SK-N-SH treated with all-trans-retinoic acid at 6 μM for 48 hours (cell line): ENCODE measurements around the gene ZNF346.

ENCODE experiments used
- ATAC-seq: fragments of 200-7000 bp; cut with Tn5 transposase; 3 replicates; pipeline ENCODE4 v1.9.1; 2020; ENCODE audit warnings: mild to moderate bottlenecking, moderate library complexity
- ARNTL ChIP-seq: fragments of 450-650 bp; formaldehyde crosslinking; IDR thresholded peaks from 2 replicates; pipeline ENCODE4 v1.5.0; 2020; ENCODE audit warnings: low read depth, mild to moderate bottlenecking, moderate library complexity, borderline replicate concordance
- BACH2 ChIP-seq: fragments of 250-450 bp; sonication (Bioruptor Pico); IDR thresholded peaks from 2 replicates; pipeline ENCODE4 v1.9.0; 2021; ENCODE audit warnings: mild to moderate bottlenecking, borderline replicate concordance
- CSDC2 ChIP-seq: fragments of 250-450 bp; sonication (Bioruptor Pico); IDR thresholded peaks from 2 replicates; pipeline ENCODE4 v1.5.0; 2020; ENCODE audit warnings: mild to moderate bottlenecking, moderate library complexity
- ESRRG ChIP-seq: fragments of 250-450 bp; sonication (Bioruptor Pico); IDR thresholded peaks from 2 replicates; pipeline ENCODE4 v1.6.1; 2021; ENCODE audit warnings: mild to moderate bottlenecking
- GLIS3 ChIP-seq: fragments of 250-450 bp; sonication (Bioruptor Pico); IDR thresholded peaks from 2 replicates; pipeline ENCODE4 v1.5.0; 2020; ENCODE audit warnings: mild to moderate bottlenecking, moderate library complexity
- ISL1 ChIP-seq: fragments of 250-450 bp; sonication (Bioruptor Pico); IDR thresholded peaks from 2 replicates; pipeline ENCODE4 v2.1.2; 2022; ENCODE audit warnings: mild to moderate bottlenecking, moderate library complexity
- POU6F1 ChIP-seq: fragments of 250-450 bp; sonication (Bioruptor Pico); IDR thresholded peaks from 2 replicates; pipeline ENCODE4 v1.8.0; 2021; ENCODE audit warnings: low read depth, mild to moderate bottlenecking, moderate library complexity, borderline replicate concordance
- PPARA ChIP-seq: fragments of 250-450 bp; sonication (Bioruptor Pico); IDR thresholded peaks from 2 replicates; pipeline ENCODE4 v1.5.0; 2020; ENCODE audit warnings: mild to moderate bottlenecking, borderline replicate concordance
- RARB ChIP-seq: fragments of 250-450 bp; sonication (Bioruptor Pico); IDR thresholded peaks from 2 replicates; pipeline ENCODE4 v1.8.0; 2021; ENCODE audit warnings: mild to moderate bottlenecking, moderate library complexity
- SNAI2 ChIP-seq: fragments of 250-450 bp; sonication (Bioruptor Pico); IDR thresholded peaks from 2 replicates; pipeline ENCODE4 v1.5.0; 2020; ENCODE audit warnings: mild to moderate bottlenecking, moderate library complexity
- TCF4 ChIP-seq: fragments of 250-450 bp; sonication (Bioruptor Pico); IDR thresholded peaks from 2 replicates; pipeline ENCODE4 v1.8.0; 2021; ENCODE audit warnings: mild to moderate bottlenecking, moderate library complexity, borderline replicate concordance
- TOX ChIP-seq: fragments of 250-450 bp; sonication (Bioruptor Pico); IDR thresholded peaks from 2 replicates; pipeline ENCODE4 v1.8.0; 2021; ENCODE audit warnings: mild to moderate bottlenecking, moderate library complexity, borderline replicate concordance
- ZC3H10 ChIP-seq: fragments of 250-450 bp; sonication (Bioruptor Pico); IDR thresholded peaks from 2 replicates; pipeline ENCODE4 v1.5.1; 2021; ENCODE audit warnings: mild to moderate bottlenecking, moderate library complexity
- ZFP3 ChIP-seq: fragments of 250-450 bp; sonication (Bioruptor Pico); IDR thresholded peaks from 2 replicates; pipeline ENCODE4 v1.5.0; 2020; ENCODE audit warnings: mild to moderate bottlenecking, moderate library complexity
- ZNF70 ChIP-seq: fragments of 450-650 bp; formaldehyde crosslinking; IDR thresholded peaks from 2 replicates; pipeline ENCODE4 v1.5.0; 2020; ENCODE audit warnings: mild to moderate bottlenecking, moderate library complexity
- ZNF8 ChIP-seq: fragments of 450-650 bp; formaldehyde crosslinking; IDR thresholded peaks from 2 replicates; pipeline ENCODE4 v1.5.0; 2020; ENCODE audit warnings: mild to moderate bottlenecking, moderate library complexity
- TF ChIP-seq, protein P1 (sequence below): fragments of 250-450 bp; sonication (Bioruptor Pico); IDR thresholded peaks from 2 replicates; pipeline ENCODE4 v1.8.0; 2020; ENCODE audit warnings: mild to moderate bottlenecking, moderate library complexity, borderline replicate concordance
- TF ChIP-seq, protein P2 (sequence below): fragments of 250-450 bp; sonication (Bioruptor Pico); IDR thresholded peaks from 2 replicates; pipeline ENCODE4 v1.5.1; 2020; ENCODE audit warnings: low read depth, mild to moderate bottlenecking, moderate library complexity
- TF ChIP-seq, protein P3 (sequence below): fragments of 250-450 bp; sonication (Bioruptor Pico); IDR thresholded peaks from 2 replicates; pipeline ENCODE4 v1.5.0; 2020; ENCODE audit warnings: mild to moderate bottlenecking, moderate library complexity
- TF ChIP-seq, protein P4 (sequence below): fragments of 250-450 bp; sonication (Bioruptor Pico); IDR thresholded peaks from 2 replicates; pipeline ENCODE4 v1.5.1; 2021; ENCODE audit warnings: mild to moderate bottlenecking, moderate library complexity

Gene ZNF346

DNA sequence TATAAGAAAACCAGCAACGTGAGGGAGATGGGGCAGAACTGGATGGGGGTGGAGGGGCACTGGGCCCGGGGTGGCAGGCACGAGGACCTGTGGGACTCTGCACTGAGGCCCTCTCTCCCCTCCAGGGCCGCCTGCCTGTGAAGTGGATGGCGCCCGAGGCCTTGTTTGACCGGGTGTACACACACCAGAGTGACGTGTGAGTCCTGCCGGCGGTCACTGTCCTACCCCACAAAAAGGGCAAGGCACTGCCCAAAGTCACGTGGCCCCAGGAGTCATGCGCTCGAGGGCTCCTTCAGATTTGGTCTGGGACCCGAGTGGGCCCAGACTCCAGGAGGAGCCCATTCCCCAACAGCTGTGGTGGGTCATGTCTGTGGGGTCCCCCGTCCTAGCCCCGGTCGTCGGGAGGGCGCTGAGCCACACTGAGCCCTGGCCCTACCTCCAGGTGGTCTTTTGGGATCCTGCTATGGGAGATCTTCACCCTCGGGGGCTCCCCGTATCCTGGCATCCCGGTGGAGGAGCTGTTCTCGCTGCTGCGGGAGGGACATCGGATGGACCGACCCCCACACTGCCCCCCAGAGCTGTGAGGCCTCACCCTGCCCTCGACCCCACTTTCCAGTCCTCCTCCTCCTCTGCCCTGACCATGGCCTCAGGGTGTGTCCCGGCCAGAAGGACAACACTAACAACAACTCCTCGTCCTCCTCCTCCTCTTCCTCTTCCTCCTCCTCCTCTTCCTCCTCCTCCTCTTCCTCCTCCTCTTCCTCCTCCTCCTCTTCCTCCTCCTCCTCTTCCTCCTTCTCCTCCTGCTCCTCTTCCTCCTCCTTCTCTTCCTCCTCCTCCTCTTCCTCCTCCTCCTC, 73.9 kb downstream of the ZNF346 start:
- TF ChIP-seq GLIS3 (CRISPR knock-in tag), result no peak
- TF ChIP-seq, protein P1, sequence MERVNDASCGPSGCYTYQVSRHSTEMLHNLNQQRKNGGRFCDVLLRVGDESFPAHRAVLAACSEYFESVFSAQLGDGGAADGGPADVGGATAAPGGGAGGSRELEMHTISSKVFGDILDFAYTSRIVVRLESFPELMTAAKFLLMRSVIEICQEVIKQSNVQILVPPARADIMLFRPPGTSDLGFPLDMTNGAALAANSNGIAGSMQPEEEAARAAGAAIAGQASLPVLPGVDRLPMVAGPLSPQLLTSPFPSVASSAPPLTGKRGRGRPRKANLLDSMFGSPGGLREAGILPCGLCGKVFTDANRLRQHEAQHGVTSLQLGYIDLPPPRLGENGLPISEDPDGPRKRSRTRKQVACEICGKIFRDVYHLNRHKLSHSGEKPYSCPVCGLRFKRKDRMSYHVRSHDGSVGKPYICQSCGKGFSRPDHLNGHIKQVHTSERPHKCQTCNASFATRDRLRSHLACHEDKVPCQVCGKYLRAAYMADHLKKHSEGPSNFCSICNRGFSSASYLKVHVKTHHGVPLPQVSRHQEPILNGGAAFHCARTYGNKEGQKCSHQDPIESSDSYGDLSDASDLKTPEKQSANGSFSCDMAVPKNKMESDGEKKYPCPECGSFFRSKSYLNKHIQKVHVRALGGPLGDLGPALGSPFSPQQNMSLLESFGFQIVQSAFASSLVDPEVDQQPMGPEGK, result no peak
- peak; percentile 22 for ATAC-seq

DNA sequence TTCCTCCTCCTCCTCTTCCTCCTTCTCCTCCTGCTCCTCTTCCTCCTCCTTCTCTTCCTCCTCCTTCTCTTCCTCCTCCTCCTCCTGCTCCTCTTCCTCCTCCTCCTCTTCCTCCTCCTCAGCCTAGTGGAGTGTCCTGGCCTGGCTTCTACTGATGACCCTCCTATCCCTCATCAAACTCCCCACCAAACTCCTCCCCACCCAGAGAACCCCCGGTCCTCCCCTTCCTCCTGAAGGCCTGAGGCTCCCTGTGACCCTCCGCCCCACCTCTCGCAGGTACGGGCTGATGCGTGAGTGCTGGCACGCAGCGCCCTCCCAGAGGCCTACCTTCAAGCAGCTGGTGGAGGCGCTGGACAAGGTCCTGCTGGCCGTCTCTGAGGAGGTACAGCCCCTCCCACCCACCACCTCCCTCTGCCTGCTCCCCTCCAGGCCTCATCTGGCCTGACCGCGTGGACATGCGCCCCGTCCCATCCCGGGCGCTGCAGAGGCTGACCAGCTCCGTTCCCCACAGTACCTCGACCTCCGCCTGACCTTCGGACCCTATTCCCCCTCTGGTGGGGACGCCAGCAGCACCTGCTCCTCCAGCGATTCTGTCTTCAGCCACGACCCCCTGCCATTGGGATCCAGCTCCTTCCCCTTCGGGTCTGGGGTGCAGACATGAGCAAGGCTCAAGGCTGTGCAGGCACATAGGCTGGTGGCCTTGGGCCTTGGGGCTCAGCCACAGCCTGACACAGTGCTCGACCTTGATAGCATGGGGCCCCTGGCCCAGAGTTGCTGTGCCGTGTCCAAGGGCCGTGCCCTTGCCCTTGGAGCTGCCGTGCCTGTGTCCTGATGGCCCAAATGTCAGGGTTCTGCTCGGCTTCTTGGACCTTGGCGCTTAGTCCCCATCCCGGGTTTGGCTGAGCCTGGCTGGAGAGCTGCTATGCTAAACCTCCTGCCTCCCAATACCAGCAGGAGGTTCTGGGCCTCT, 74.8 kb downstream of the ZNF346 start:
- ATAC-seq, result no peak
- TF ChIP-seq TOX (CRISPR knock-in tag), result no peak
- TF ChIP-seq ZNF8 (CRISPR knock-in tag), result no peak

GRCh38 chr5:177098120-177098469, 75.6 kb downstream of the ZNF346 start:
- no peak for TF ChIP-seq CSDC2 (CRISPR knock-in tag)
- no peak for TF ChIP-seq ZFP3 (CRISPR knock-in tag)
- TF ChIP-seq ESRRG (CRISPR knock-in tag), result no peak
- TF ChIP-seq, all 23 proteins: peak for 0
- peak; percentile 9; the same call in 2 of the 3 replicates for ATAC-seq

DNA sequence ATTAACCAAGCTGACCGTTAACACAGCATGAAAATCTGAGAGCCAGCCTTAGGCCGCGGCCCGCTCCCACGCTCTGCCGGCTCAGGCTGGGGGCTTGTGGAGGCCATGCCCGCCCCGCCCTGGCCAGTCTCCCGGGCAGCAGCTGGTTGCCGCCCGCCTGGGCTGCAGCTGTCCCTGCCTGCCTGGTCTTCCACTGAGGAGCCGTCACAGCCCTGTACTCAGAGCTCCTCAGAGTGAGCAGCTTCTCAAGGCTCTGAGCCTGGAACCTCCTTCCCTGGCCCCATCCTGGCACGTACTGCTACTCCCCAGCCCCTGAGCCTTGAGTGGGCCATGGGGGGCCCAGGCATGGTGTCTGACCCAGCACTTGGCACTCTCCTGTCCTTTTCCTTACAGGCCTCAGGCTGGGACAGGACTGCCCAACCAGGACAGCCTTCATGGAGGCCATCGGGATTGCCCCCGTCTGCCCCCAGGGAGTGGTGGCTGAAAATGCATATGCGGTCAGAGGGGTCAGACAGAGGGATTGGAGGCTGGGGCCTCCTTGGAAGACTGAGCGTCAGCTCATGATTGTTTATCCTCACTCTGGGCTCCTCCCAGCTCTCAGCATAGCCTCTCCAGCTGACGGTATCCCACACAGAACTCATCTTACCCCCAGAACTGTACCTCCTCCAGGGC, 76.1 kb downstream of the ZNF346 start:
- TF ChIP-seq ZNF70 (CRISPR knock-in tag) (no peak), RARB (no peak), ARNTL (CRISPR knock-in tag) (no peak)
- peak; percentile 11; the same call in 1 of the 3 replicates for ATAC-seq

GRCh38 chr5:177099422-177100093, 77.1 kb downstream of the ZNF346 start:
- ATAC-seq, result no peak
- TF ChIP-seq ZC3H10 (CRISPR knock-in tag) (no peak), GLIS3 (CRISPR knock-in tag) (no peak), ISL1 (CRISPR knock-in tag) (no peak), TOX (CRISPR knock-in tag) (no peak), TCF4 (CRISPR knock-in tag) (no peak), PPARA (CRISPR knock-in tag) (no peak), POU6F1 (CRISPR knock-in tag) (no peak), ZFP3 (CRISPR knock-in tag) (no peak), ZNF70 (CRISPR knock-in tag) (no peak), CSDC2 (CRISPR knock-in tag) (no peak), SNAI2 (CRISPR knock-in tag) (no peak), ZNF8 (CRISPR knock-in tag) (no peak), BACH2 (no peak), RARB (no peak)
- TF ChIP-seq, protein P2, sequence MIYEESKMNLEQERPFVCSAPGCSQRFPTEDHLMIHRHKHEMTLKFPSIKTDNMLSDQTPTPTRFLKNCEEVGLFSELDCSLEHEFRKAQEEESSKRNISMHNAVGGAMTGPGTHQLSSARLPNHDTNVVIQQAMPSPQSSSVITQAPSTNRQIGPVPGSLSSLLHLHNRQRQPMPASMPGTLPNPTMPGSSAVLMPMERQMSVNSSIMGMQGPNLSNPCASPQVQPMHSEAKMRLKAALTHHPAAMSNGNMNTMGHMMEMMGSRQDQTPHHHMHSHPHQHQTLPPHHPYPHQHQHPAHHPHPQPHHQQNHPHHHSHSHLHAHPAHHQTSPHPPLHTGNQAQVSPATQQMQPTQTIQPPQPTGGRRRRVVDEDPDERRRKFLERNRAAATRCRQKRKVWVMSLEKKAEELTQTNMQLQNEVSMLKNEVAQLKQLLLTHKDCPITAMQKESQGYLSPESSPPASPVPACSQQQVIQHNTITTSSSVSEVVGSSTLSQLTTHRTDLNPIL (CRISPR knock-in tag), result no peak
- TF ChIP-seq, protein P3, sequence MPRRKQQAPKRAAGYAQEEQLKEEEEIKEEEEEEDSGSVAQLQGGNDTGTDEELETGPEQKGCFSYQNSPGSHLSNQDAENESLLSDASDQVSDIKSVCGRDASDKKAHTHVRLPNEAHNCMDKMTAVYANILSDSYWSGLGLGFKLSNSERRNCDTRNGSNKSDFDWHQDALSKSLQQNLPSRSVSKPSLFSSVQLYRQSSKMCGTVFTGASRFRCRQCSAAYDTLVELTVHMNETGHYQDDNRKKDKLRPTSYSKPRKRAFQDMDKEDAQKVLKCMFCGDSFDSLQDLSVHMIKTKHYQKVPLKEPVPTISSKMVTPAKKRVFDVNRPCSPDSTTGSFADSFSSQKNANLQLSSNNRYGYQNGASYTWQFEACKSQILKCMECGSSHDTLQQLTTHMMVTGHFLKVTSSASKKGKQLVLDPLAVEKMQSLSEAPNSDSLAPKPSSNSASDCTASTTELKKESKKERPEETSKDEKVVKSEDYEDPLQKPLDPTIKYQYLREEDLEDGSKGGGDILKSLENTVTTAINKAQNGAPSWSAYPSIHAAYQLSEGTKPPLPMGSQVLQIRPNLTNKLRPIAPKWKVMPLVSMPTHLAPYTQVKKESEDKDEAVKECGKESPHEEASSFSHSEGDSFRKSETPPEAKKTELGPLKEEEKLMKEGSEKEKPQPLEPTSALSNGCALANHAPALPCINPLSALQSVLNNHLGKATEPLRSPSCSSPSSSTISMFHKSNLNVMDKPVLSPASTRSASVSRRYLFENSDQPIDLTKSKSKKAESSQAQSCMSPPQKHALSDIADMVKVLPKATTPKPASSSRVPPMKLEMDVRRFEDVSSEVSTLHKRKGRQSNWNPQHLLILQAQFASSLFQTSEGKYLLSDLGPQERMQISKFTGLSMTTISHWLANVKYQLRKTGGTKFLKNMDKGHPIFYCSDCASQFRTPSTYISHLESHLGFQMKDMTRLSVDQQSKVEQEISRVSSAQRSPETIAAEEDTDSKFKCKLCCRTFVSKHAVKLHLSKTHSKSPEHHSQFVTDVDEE, result no peak
- TF ChIP-seq, protein P4, sequence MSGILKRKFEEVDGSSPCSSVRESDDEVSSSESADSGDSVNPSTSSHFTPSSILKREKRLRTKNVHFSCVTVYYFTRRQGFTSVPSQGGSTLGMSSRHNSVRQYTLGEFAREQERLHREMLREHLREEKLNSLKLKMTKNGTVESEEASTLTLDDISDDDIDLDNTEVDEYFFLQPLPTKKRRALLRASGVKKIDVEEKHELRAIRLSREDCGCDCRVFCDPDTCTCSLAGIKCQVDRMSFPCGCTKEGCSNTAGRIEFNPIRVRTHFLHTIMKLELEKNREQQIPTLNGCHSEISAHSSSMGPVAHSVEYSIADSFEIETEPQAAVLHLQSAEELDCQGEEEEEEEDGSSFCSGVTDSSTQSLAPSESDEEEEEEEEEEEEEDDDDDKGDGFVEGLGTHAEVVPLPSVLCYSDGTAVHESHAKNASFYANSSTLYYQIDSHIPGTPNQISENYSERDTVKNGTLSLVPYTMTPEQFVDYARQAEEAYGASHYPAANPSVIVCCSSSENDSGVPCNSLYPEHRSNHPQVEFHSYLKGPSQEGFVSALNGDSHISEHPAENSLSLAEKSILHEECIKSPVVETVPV (CRISPR knock-in tag), result no peak
